ENCODE measurements around the gene SV2B. TPM values are rescaled to one million over a fixed set of nuclear protein-coding genes. Genes with fewer than 3 reads are reported as not detected.

SV2B gene
- total and polyA plus RNA-seq, 4 donors, result 6.6 to 31.0 (median 15.0) TPM

DNA sequence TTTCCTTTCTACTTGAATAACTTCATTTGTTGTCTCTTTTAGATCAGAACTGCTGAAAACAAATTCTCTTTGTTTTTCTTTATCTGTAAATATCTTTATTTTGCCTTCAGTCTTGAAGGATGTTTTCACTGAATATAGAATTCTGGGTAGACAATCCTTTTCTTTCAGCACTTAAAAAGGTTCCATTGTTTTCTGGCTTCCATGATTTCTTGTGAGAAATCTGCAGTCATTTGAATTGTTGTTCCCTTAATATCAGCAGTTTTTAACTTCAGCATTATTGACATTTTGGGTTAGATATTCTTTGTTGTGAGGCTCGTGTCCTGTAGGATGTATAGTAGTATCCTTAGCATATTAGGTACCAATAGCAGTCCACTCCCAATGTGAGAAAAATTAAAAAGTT lies 65.8 kb downstream of the SV2B start:
- peaks cover 7% of the 10 kb centered on the region for H3K9me3 ChIP-seq (ENCODE audit: control insufficient read depth, insufficient read depth, low read length)
- no peak overlapping the region for H3K4me3 ChIP-seq (ENCODE audit: low read depth, low read length)
- H3K4me1 ChIP-seq (ENCODE audit: control insufficient read depth, insufficient read depth, low read length), result no peaks in the 10 kb centered on the region
- H3K27ac ChIP-seq (ENCODE audit: low read depth, low read length), result no peak overlapping the region
- WGBS (ENCODE audit: insufficient coverage), result no CpG with 5 or more reads among the region's 1 CpG
- H3K36me3 ChIP-seq (ENCODE audit: control insufficient read depth, insufficient read depth, low read length), result no peaks in the 10 kb centered on the region
- no peak for DNase-seq (ENCODE audit: low read depth in 4 of 6, low spot score in 6 of 6)
- no peaks in the 10 kb centered on the region for H3K27me3 ChIP-seq (ENCODE audit: control insufficient read depth, insufficient read depth, low read length)

DNA sequence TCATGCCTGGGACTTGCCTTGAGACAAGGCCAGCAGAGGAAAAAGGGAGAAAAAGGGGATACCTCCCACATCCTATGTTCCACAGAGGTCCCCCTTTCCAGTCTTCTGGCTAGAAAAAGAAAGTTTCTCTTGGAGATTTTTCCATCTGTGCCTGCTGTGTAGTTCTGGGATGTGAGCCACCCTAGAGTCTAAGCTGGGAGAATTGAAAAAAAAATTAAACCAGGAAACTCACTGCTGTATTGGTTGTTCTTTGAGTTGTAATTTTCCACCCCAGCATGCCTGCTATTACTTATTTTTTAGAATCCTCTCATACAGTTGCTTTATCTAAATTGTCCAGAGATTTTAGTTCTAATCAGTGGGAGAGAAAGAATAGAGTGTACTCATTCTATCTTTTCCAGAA lies 68.4 kb downstream of the SV2B start:
- H3K4me1 ChIP-seq (ENCODE audit: control insufficient read depth, insufficient read depth, low read length), result no peaks in the 10 kb centered on the region
- no peaks in the 10 kb centered on the region for H3K27me3 ChIP-seq (ENCODE audit: control insufficient read depth, insufficient read depth, low read length)
- H3K9me3 ChIP-seq (ENCODE audit: control insufficient read depth, insufficient read depth, low read length), result peaks cover 7% of the 10 kb centered on the region
- no peak overlapping the region for H3K27ac ChIP-seq (ENCODE audit: low read depth, low read length)
- no peaks in the 10 kb centered on the region for H3K36me3 ChIP-seq (ENCODE audit: control insufficient read depth, insufficient read depth, low read length)
- peak in 1 of 6 donors; percentile 36 for DNase-seq (ENCODE audit: low read depth in 4 of 6, low spot score in 6 of 6)
- H3K4me3 ChIP-seq (ENCODE audit: low read depth, low read length), result no peak overlapping the region

DNA sequence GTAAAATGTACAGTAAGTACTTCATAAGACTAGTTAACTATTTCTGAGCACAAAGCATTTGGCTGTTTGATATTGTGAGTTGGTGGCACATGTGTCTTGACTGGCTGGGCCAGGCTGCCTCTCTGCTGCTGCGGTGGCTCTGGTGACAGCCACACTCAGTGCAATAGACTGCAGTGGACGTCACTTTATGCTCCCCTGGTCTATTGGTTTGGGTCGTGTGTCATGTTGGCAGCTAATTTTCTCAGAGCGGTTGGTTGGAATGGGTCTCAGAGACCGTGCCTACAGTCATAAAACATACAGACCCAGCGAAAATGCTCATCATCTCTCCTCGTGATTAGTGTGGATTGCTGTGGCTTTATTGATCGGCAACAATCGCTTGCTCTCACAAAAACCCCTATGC lies 71.3 kb downstream of the SV2B start:
- Histone ChIP-seq H3K9me3 (ENCODE audit: control insufficient read depth, insufficient read depth, low read length) (no peaks in the 10 kb centered on the region), H3K4me1 (ENCODE audit: control insufficient read depth, insufficient read depth, low read length) (no peaks in the 10 kb centered on the region), H3K4me3 (ENCODE audit: low read depth, low read length) (no peak overlapping the region), H3K36me3 (ENCODE audit: control insufficient read depth, insufficient read depth, low read length) (no peaks in the 10 kb centered on the region), H3K27me3 (ENCODE audit: control insufficient read depth, insufficient read depth, low read length) (no peaks in the 10 kb centered on the region), H3K27ac (ENCODE audit: low read depth, low read length) (no peak overlapping the region)
- peak in 3 of 6 donors; percentile 13 to 85 (median 32) for DNase-seq (ENCODE audit: low read depth in 4 of 6, low spot score in 6 of 6)
- 67% methylated on average over 3 of the region's 9 CpGs for WGBS (ENCODE audit: insufficient coverage)

DNA sequence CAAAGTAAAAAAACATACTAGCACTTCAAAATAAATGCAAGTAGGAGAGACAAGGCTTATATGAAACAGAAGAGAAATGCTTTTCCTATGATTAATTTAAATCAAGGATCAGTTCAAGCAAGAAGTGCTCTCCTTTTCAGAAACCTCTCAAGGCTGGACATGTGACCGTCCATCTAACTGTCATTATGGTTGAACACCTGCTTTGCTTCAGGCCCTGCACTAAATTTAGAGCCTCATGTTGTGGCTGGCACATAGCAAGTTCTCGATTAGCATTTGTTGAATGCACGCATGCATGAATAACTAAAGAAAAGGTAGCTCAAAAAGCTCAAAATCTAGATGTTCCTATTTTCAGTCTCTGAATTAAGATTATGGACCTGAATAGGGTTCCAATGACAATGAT lies 82.0 kb downstream of the SV2B start:
- Histone ChIP-seq H3K27ac (ENCODE audit: low read depth, low read length) (no peak overlapping the region), H3K27me3 (ENCODE audit: control insufficient read depth, insufficient read depth, low read length) (no peaks in the 10 kb centered on the region)
- no peak for DNase-seq (ENCODE audit: low read depth in 4 of 6, low spot score in 6 of 6)

DNA sequence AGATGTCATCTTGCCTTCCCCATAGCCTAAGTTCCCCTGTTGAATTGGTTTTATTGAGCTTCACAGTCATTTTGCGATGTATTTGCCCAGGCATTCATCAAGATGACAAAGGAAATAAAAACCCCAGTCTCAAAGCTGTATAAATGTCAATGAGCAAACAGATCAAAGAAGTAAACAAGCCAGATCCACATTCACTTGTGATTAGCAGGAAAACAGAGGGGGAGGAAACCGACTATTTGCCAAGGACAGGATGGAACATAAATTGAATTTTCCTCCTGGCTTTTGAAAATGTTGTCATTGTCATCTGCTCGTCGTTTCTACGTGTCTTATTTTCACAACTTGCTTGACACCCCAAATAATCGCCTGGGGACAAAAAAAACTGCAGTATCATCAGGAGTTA lies 83.5 kb downstream of the SV2B start:
- DNase-seq (ENCODE audit: low read depth in 4 of 6, low spot score in 6 of 6), result no peak

More for the DNA sequence above, 82.0 kb downstream of the SV2B start:
- Histone ChIP-seq H3K9me3 (ENCODE audit: control insufficient read depth, insufficient read depth, low read length) (no peaks in the 10 kb centered on the region), H3K4me1 (ENCODE audit: control insufficient read depth, insufficient read depth, low read length) (no peaks in the 10 kb centered on the region), H3K4me3 (ENCODE audit: low read depth, low read length) (no peak overlapping the region), H3K36me3 (ENCODE audit: control insufficient read depth, insufficient read depth, low read length) (no peaks in the 10 kb centered on the region)
- 63% methylated on average over 3 of the region's 3 CpGs for WGBS (ENCODE audit: insufficient coverage)

DNA sequence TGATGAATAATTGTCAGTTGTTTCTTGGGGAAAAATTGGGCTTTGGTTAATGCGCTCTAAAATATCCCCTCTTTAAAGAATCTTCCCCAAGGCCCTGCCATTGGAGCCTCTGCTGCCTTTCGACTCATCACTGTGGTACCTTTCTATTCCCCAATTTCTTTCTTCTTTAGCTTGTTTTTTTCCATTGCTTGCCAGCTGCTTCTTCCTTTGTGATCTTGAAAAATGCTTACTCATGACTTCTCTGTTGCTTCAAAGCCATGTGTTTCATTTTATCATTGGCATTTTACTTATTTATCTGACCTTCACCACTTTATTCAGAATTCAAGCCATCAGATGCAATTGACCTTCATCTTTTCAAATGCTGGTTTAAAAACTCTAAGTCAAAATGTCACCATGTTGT lies 84.4 kb downstream of the SV2B start:
- 94% methylated on average over 2 of the region's 2 CpGs for whole genome bisulfite sequencing (ENCODE audit: insufficient coverage)
- Histone ChIP-seq H3K4me3 (ENCODE audit: low read depth, low read length) (no peak overlapping the region), H3K4me1 (ENCODE audit: control insufficient read depth, insufficient read depth, low read length) (no peaks in the 10 kb centered on the region), H3K27me3 (ENCODE audit: control insufficient read depth, insufficient read depth, low read length) (no peaks in the 10 kb centered on the region), H3K9me3 (ENCODE audit: control insufficient read depth, insufficient read depth, low read length) (no peaks in the 10 kb centered on the region), H3K27ac (ENCODE audit: low read depth, low read length) (no peak overlapping the region), H3K36me3 (ENCODE audit: control insufficient read depth, insufficient read depth, low read length) (no peaks in the 10 kb centered on the region)
- DNase-seq (ENCODE audit: low read depth in 4 of 6, low spot score in 6 of 6), result no peak

More for the DNA sequence above, 83.5 kb downstream of the SV2B start:
- Histone ChIP-seq H3K27me3 (ENCODE audit: control insufficient read depth, insufficient read depth, low read length) (no peaks in the 10 kb centered on the region), H3K4me1 (ENCODE audit: control insufficient read depth, insufficient read depth, low read length) (no peaks in the 10 kb centered on the region), H3K27ac (ENCODE audit: low read depth, low read length) (no peak overlapping the region), H3K4me3 (ENCODE audit: low read depth, low read length) (no peak overlapping the region), H3K9me3 (ENCODE audit: control insufficient read depth, insufficient read depth, low read length) (no peaks in the 10 kb centered on the region), H3K36me3 (ENCODE audit: control insufficient read depth, insufficient read depth, low read length) (no peaks in the 10 kb centered on the region)
- WGBS (ENCODE audit: insufficient coverage), result no CpG with 5 or more reads among the region's 6 CpGs

DNA sequence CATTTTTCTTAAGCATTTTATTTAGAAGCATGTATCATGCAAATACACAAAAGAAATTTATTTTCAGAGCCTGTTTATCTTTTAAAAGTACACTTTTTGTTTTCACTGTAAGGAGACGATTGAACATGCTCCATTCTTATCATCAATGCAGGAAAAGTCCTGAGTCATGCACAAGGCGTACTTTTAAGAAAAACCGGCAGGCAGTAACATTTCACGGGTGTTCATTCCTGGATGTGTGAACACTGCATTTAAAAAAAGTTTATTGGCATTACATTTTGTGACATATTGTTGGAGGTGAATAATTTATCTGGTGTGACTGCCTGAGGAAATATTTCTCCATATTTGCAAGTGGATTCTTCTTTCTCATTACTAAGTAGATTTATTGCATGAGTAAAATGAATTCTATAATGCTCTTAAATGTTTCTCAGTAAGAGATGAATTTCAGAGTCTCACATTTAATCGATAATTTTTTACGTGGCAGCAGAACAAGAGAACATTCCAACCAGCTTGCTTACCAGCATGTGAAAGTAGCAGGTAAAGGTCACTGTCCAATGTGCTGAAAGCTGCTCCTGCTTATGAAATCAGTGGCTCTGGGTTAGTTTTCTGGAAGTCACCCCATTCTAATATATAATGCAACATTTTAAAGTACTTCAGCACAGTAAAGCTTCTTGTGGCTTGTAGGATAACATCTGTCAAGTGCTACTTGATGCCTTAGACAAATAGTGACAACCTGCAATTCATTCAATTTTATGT lies 87.0 kb downstream of the SV2B start:
- DNase-seq (ENCODE audit: low read depth in 4 of 6, low spot score in 6 of 6), result peak in 1 of 6 donors; percentile 46
- WGBS (ENCODE audit: insufficient coverage), result no CpG with 5 or more reads among the region's 6 CpGs
- no peaks in the 10 kb centered on the region for H3K36me3 ChIP-seq (ENCODE audit: control insufficient read depth, insufficient read depth, low read length)
- H3K9me3 ChIP-seq (ENCODE audit: control insufficient read depth, insufficient read depth, low read length), result no peaks in the 10 kb centered on the region
- no peak overlapping the region for H3K4me3 ChIP-seq (ENCODE audit: low read depth, low read length)
- no peaks in the 10 kb centered on the region for H3K27me3 ChIP-seq (ENCODE audit: control insufficient read depth, insufficient read depth, low read length)
- H3K4me1 ChIP-seq (ENCODE audit: control insufficient read depth, insufficient read depth, low read length), result no peaks in the 10 kb centered on the region
- H3K27ac ChIP-seq (ENCODE audit: low read depth, low read length), result no peak overlapping the region

DNA sequence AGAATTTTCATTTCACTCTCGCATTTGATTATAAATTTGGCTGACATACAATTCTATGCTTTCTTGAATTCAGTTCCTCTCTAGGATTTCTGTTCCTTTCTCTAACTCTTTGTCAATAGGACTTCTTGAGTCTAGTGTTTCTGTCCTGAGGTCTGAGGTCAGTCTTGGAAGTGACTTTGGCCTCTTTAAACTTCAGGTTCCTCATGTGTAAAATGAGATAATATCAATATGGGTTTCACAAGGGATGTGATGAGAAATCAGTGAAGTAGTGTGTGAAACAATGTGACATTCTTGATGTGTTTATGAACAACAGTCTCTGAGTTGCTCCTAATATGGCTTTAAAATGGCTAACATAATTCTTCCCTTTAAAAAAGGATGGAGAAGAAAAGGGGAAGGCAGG lies 92.2 kb downstream of the SV2B start:
- H3K9me3 ChIP-seq (ENCODE audit: control insufficient read depth, insufficient read depth, low read length), result no peaks in the 10 kb centered on the region
- H3K27ac ChIP-seq (ENCODE audit: low read depth, low read length), result no peak overlapping the region
- no peaks in the 10 kb centered on the region for H3K36me3 ChIP-seq (ENCODE audit: control insufficient read depth, insufficient read depth, low read length)
- H3K27me3 ChIP-seq (ENCODE audit: control insufficient read depth, insufficient read depth, low read length), result no peaks in the 10 kb centered on the region
- no peak for DNase-seq (ENCODE audit: low read depth in 4 of 6, low spot score in 6 of 6)
- H3K4me1 ChIP-seq (ENCODE audit: control insufficient read depth, insufficient read depth, low read length), result no peaks in the 10 kb centered on the region
- no peak overlapping the region for H3K4me3 ChIP-seq (ENCODE audit: low read depth, low read length)
- whole genome bisulfite sequencing (ENCODE audit: insufficient coverage), result no CpG with 5 or more reads among the region's 1 CpG

DNA sequence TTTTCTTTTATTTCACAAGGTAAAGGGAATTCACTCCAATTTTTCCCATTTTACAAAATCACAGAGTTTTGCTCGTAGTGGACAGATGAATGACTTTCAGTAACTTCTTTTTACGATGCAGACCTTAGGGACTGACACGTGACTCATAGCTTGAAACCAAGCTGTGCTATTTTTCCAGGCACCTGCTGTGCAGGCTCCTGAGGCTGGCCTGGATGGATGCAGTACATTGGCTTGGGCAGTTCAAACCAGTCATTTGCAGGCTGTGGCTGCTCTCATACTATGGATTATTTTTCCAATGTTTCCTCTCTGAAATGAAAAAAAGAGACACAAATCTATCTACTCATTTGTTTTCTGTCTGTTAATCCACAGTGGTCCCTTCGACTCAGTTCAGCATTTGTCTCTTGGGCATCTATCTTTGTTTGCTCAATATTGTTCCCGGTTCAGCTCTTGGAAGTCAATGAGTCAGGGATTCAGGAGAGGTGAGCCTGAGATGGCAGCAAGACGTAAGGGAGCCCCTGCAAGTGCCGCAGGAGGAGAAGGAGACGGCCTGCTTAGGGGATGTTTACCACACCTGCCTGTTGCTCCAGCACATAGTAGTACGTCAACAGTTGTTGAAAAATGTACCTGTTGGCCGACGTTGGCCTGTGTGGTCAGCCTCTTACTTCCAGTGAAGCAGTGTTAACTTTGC lies 92.8 kb downstream of the SV2B start:
- WGBS (ENCODE audit: insufficient coverage), result 64% methylated on average over 9 of the region's 11 CpGs
- Histone ChIP-seq H3K4me1 (ENCODE audit: control insufficient read depth, insufficient read depth, low read length) (no peaks in the 10 kb centered on the region), H3K9me3 (ENCODE audit: control insufficient read depth, insufficient read depth, low read length) (no peaks in the 10 kb centered on the region), H3K4me3 (ENCODE audit: low read depth, low read length) (no peak overlapping the region), H3K27me3 (ENCODE audit: control insufficient read depth, insufficient read depth, low read length) (no peaks in the 10 kb centered on the region), H3K36me3 (ENCODE audit: control insufficient read depth, insufficient read depth, low read length) (no peaks in the 10 kb centered on the region), H3K27ac (ENCODE audit: low read depth, low read length) (no peak overlapping the region)
- no peak for DNase-seq (ENCODE audit: low read depth in 4 of 6, low spot score in 6 of 6)

DNA sequence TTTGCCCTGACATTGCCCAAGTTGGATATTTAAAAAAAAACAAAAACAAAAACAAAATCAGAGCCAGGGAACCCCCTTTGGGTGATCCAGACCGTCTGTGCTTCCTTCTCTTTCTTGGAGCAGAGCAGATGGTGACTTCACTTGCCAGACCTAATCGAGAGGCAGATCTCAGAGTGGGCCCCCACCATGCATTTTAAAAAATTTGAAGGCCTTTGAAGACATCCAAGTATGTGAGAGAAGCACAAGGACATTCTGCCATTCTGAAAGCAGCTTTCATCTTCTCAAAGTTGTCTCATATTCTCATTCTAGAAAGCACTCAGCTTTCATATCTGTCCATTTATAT lies 93.3 kb downstream of the SV2B start:
- no peak overlapping the region for H3K4me3 ChIP-seq (ENCODE audit: low read depth, low read length)
- no peak overlapping the region for H3K27ac ChIP-seq (ENCODE audit: low read depth, low read length)
- 33% methylated on average over 1 of the region's 2 CpGs for WGBS (ENCODE audit: insufficient coverage)
- peak in 1 of 6 donors; percentile 88 for DNase-seq (ENCODE audit: low read depth in 4 of 6, low spot score in 6 of 6)
- no peaks in the 10 kb centered on the region for H3K9me3 ChIP-seq (ENCODE audit: control insufficient read depth, insufficient read depth, low read length)
- no peaks in the 10 kb centered on the region for H3K27me3 ChIP-seq (ENCODE audit: control insufficient read depth, insufficient read depth, low read length)
- no peaks in the 10 kb centered on the region for H3K36me3 ChIP-seq (ENCODE audit: control insufficient read depth, insufficient read depth, low read length)
- no peaks in the 10 kb centered on the region for H3K4me1 ChIP-seq (ENCODE audit: control insufficient read depth, insufficient read depth, low read length)
